Measurements from ENCODE around the gene TMEM243. TPM values are rescaled to one million over a fixed set of nuclear protein-coding genes. Genes with fewer than 3 reads are reported as not detected.
A peak's percentile ranks its signal among the peaks of the same experiment; 100 is the strongest.
"Not testable (repeated sequence)": the region's sequence is repeated elsewhere in the genome, so short reads cannot be mapped to it uniquely, and the experiment has no call there.

TMEM243 gene
- total RNA-seq, 1 donor from 2014 or later, result 25.4 TPM

DNA sequence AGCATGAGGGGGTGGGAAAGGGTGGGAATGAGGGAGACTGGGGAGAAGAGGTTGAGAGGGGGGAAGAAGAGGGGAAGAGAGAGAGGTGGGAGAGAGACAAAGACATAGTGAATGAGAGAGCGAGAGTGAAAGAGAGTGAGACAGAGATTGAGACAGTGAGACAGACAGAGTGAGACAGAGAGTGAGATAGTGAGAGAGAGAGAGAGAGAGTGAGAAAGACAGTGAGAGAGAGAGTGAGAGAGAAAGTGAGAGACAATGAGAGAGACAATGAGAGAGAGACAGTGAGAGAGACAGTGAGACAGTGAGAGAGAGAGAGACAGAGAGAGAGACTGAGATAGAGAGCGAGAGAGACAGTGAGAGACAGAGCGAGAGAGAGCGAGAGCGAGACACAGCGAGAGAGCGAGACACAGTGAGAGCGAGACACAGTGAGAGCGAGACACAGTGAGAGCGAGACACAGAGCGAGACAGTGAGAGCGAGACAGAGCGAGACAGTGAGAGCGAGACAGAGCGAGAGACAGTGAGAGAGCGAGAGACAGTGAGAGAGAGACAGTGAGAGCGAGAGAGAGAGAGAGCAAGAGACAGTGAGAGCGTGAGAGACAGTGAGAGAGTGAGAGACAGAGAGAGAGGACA, 10.1 kb downstream of the TMEM243 start:
- Histone ChIP-seq H3K4me1 (ENCODE audit: insufficient read depth, low read length) (peaks cover 6% of the 10 kb centered on the region), H3K27me3 (ENCODE audit: insufficient read depth, low read length) (no peaks in the 10 kb centered on the region), H3K9me3 (ENCODE audit: insufficient read depth, low read depth, low read length) (peaks cover 5% of the 10 kb centered on the region), H3K9ac (ENCODE audit: low read length) (no peak overlapping the region), H2AFZ (ENCODE audit: low read depth, low read length) (no peak overlapping the region), H4K20me1 (ENCODE audit: insufficient read depth, low read length) (peaks cover 76% of the 10 kb centered on the region), H3K79me2 (ENCODE audit: insufficient read depth, low read length) (peaks cover 68% of the 10 kb centered on the region), H3K36me3 (ENCODE audit: insufficient read depth, low read length) (no peaks in the 10 kb centered on the region), H3K4me2 (ENCODE audit: low read length) (no peak overlapping the region), H3K4me3 (ENCODE audit: insufficient read depth, low read depth, low read length) (no peak overlapping the region), H3K27ac (ENCODE audit: low read depth, low read length) (no peak overlapping the region)
- Mint-ChIP-seq H3K36me3 (ENCODE audit: low read depth, unreplicated experiment) (peaks cover 29% of the 10 kb centered on the region), H3K4me1 (ENCODE audit: low read depth, unreplicated experiment) (peaks cover 27% of the 10 kb centered on the region), H3K9me3 (ENCODE audit: unreplicated experiment) (peaks cover 9% of the 10 kb centered on the region), H3K27ac (ENCODE audit: unreplicated experiment) (no peak overlapping the region), H3K27me3 (ENCODE audit: low read depth, unreplicated experiment) (no peaks in the 10 kb centered on the region), H3K4me3 (ENCODE audit: unreplicated experiment) (peak overlapping the region; percentile 35)
- FAIRE-seq (no peak), DNase-seq (ENCODE audit: low read depth) (no peak)
- TF ChIP-seq, protein P1, sequence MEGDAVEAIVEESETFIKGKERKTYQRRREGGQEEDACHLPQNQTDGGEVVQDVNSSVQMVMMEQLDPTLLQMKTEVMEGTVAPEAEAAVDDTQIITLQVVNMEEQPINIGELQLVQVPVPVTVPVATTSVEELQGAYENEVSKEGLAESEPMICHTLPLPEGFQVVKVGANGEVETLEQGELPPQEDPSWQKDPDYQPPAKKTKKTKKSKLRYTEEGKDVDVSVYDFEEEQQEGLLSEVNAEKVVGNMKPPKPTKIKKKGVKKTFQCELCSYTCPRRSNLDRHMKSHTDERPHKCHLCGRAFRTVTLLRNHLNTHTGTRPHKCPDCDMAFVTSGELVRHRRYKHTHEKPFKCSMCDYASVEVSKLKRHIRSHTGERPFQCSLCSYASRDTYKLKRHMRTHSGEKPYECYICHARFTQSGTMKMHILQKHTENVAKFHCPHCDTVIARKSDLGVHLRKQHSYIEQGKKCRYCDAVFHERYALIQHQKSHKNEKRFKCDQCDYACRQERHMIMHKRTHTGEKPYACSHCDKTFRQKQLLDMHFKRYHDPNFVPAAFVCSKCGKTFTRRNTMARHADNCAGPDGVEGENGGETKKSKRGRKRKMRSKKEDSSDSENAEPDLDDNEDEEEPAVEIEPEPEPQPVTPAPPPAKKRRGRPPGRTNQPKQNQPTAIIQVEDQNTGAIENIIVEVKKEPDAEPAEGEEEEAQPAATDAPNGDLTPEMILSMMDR (IDR thresholded peaks at IDR 0.05; ENCODE audit: insufficient read depth, low read depth, low read length), result no peak
- no peak for TF ChIP-seq EZH2 (IDR thresholded peaks at IDR 0.05; ENCODE audit: insufficient read depth, low read length)

DNA sequence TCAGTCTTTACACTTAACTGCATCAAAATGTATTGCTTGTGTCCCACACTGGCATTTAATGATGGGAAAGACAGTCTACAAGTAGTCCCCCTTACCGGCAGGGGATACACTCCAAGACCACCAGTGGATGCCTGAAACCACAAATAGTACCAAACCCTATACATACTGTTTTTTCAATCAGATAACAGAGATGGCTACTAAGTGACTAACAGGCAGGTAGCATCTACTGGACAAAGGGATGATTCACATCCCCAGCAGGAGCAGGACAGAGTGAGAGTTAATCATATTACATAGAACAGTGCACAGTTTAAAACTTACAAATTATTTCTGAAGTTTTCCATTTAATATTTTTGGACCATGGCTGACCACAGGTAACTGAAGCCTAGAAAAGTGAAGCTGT, 13.2 kb downstream of the TMEM243 start:
- H3K27ac ChIP-seq (ENCODE audit: low read depth, low read length), result no peak overlapping the region
- DNase-seq (ENCODE audit: low read depth) (peak; percentile 27), FAIRE-seq (peak; percentile 55)
- no peak overlapping the region for H3K4me3 Mint-ChIP-seq (ENCODE audit: unreplicated experiment)
- H3K9me3 ChIP-seq (ENCODE audit: insufficient read depth, low read depth, low read length), result peaks cover 5% of the 10 kb centered on the region
- H3K27me3 ChIP-seq (ENCODE audit: insufficient read depth, low read length), result no peaks in the 10 kb centered on the region
- H3K4me1 ChIP-seq (ENCODE audit: insufficient read depth, low read length), result peaks cover 6% of the 10 kb centered on the region
- no peak overlapping the region for H3K27ac Mint-ChIP-seq (ENCODE audit: unreplicated experiment)
- peaks cover 64% of the 10 kb centered on the region for H4K20me1 ChIP-seq (ENCODE audit: insufficient read depth, low read length)
- H2AFZ ChIP-seq (ENCODE audit: low read depth, low read length), result no peak overlapping the region
- H3K79me2 ChIP-seq (ENCODE audit: insufficient read depth, low read length), result peaks cover 62% of the 10 kb centered on the region
- H3K27me3 Mint-ChIP-seq (ENCODE audit: low read depth, unreplicated experiment), result no peaks in the 10 kb centered on the region
- peak overlapping the region; percentile 20 for H3K4me2 ChIP-seq (ENCODE audit: low read length)
- H3K4me3 ChIP-seq (ENCODE audit: insufficient read depth, low read depth, low read length), result no peak overlapping the region
- H3K36me3 ChIP-seq (ENCODE audit: insufficient read depth, low read length), result peaks cover 8% of the 10 kb centered on the region
- TF ChIP-seq, protein P1 (IDR thresholded peaks at IDR 0.05; ENCODE audit: insufficient read depth, low read depth, low read length), result no peak
- peaks cover 37% of the 10 kb centered on the region for H3K36me3 Mint-ChIP-seq (ENCODE audit: low read depth, unreplicated experiment)
- no peak overlapping the region for H3K9ac ChIP-seq (ENCODE audit: low read length)
- peaks cover 13% of the 10 kb centered on the region for H3K4me1 Mint-ChIP-seq (ENCODE audit: low read depth, unreplicated experiment)
- H3K9me3 Mint-ChIP-seq (ENCODE audit: unreplicated experiment), result peaks cover 18% of the 10 kb centered on the region

DNA sequence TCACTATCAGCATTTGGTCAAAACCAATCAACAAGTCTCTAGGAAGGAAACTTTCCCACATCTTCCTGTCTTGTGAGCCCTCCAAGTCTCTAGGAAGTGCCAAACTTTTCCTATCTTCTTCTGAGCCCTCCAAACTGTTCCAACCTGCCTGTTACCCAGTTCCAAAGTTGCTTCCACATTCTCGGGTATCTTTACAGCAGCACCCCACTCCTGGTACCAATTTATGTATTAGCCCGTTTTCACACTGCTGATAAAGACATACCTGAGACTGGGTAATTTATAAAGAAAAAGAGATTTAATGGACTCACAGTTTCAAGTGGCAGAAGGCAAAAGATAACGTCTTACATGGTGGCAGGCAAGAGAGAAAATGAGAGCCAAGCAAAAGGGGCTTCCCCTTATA, 13.8 kb downstream of the TMEM243 start:
- not testable (repeated sequence) for H3K9me3 ChIP-seq (ENCODE audit: insufficient read depth, low read depth, low read length); H3K4me3 Mint-ChIP-seq (ENCODE audit: unreplicated experiment); H3K9ac ChIP-seq (ENCODE audit: low read length); FAIRE-seq; H3K4me3 ChIP-seq (ENCODE audit: insufficient read depth, low read depth, low read length); H3K4me1 ChIP-seq (ENCODE audit: insufficient read depth, low read length); H3K4me2 ChIP-seq (ENCODE audit: low read length); H3K27me3 ChIP-seq (ENCODE audit: insufficient read depth, low read length); H3K27me3 Mint-ChIP-seq (ENCODE audit: low read depth, unreplicated experiment); H3K27ac ChIP-seq (ENCODE audit: low read depth, low read length); H2AFZ ChIP-seq (ENCODE audit: low read depth, low read length); H3K27ac Mint-ChIP-seq (ENCODE audit: unreplicated experiment); DNase-seq (ENCODE audit: low read depth)
- H3K79me2 ChIP-seq (ENCODE audit: insufficient read depth, low read length), result peaks cover 62% of the 10 kb centered on the region
- Mint-ChIP-seq H3K9me3 (ENCODE audit: unreplicated experiment) (peaks cover 18% of the 10 kb centered on the region), H3K4me1 (ENCODE audit: low read depth, unreplicated experiment) (peaks cover 13% of the 10 kb centered on the region), H3K36me3 (ENCODE audit: low read depth, unreplicated experiment) (peaks cover 37% of the 10 kb centered on the region)
- peaks cover 62% of the 10 kb centered on the region for H4K20me1 ChIP-seq (ENCODE audit: insufficient read depth, low read length)
- peaks cover 13% of the 10 kb centered on the region for H3K36me3 ChIP-seq (ENCODE audit: insufficient read depth, low read length)
